ENCODE measurements around the gene ECHDC1.

- TF ChIP-seq CTCF (IDR thresholded peaks at IDR 0.05; ENCODE audit: low read length) (no peak), EZH2 (IDR thresholded peaks at IDR 0.05; ENCODE audit: borderline replicate concordance, low read length) (no peak)
Measured at GRCh38 chr6:127352524-127352923, 9.1 kb upstream of the ECHDC1 start.

All from OCI-LY1 (cell line).